Activated CD8-positive, alpha-beta memory T cell treated with anti-CD3 and anti-CD28 coated beads, Interleukin-2, amount 50 U/mL, for 24 hours (primary cell): ENCODE data around the gene TNFSF12.
A peak's percentile ranks its signal among the peaks of the same experiment; 100 is the strongest.

Experiments
- DNase-seq: peaks from one replicate; pipeline ENCODE4 v3.0.0-alpha.2; 2020; ENCODE audit errors: extremely low read depth

TNFSF12 gene

DNA sequence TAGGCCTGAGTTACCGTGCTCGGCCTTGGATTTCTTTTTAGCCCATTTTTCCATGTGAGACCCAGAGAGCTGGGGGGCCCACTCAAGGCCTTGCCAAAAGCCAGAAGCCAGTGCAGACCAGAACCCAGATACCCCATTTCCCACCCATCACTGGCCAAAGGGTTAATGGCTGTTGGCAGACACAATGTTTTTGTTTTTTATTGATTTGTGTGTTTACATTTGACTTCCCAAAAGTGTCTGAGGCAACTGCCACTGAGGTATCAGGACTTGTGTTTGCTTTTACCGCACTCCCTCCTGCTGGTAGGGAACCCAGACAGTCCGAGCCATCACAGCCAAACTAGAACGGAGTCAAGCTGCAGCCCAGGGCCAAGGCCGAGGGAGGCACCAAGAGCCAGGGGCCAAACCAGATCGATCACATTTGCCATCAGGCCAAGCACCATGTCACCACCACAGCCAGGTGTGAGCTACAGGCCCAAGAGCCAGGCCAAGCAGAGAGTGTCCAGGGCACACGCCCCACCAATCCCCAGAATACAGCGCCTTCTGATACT is 7.7 kb upstream of the TNFSF12 start:
- no peak for DNase-seq

DNA sequence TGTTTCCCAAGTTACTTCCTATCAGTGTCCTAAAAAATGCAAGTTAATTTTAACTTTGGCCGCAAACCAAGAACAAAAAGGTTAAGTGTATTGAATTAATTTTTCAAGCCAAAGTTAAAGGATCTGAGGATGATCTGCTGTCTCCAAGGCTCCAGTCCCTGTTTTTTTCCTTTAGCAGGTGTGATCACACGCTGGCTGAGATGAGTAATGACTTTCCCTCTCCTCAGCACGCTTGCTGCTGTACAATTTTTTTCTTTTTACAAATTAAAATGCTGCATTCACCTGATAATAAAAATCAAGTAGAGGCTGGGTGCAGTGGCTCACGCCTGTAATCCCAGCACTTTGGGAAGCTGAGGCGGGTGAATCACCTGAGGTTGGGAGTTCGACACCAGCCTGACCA is 3.9 kb upstream of the TNFSF12 start:
- DNase-seq: no peak

DNA sequence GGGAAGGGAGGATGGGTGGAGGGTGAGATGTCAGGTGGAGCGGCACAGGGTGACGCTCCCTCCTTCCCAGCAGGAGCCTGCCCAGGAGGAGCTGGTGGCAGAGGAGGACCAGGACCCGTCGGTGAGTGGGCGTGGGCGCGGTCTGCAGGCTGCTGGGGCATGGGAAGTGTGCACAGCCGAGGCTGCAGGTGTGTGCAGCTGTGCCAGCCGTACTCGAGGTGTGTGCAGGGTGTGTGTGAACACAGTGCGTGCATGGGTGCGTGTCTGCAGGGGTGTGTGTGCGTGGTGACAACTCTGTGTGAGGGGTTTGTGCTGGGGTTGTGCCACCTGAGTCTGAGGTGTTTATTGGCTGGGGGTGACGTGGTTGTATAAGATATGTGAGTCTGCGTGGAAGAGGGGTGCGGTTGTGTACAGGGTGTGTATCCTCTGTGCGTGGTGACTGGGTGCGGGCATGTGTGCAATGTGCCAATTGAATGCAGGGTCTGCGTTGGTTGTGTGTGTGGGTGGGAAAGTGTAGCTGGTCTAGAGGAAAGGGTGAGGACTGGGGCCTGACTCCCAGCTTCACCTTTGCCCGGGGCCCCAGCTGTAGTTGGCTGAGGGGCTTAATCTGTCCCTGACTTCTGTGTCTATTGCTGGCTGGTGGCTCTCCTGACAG is 670 bp downstream of the TNFSF12 start:
- no peak for DNase-seq

DNA sequence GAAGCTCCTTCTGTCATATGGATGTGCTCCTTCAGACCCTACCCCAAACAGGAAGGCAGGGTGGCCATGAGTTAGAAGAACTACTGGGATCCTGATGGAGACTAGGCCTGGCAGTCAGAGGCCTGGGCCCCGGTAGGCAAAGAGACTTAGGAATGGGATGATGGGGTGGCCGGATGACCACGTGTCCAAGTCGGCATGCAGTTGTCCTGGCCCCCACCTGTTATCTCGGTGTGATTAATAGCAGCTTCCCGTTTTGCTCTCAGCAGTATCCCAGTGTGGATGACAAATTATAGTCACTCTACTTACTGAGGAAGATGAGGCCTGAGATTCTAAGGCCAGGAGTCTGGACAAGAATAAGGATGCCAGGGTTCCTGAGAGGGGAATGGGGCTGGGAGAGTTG is 1.5 kb downstream of the TNFSF12 start:
- DNase-seq: no peak

DNA sequence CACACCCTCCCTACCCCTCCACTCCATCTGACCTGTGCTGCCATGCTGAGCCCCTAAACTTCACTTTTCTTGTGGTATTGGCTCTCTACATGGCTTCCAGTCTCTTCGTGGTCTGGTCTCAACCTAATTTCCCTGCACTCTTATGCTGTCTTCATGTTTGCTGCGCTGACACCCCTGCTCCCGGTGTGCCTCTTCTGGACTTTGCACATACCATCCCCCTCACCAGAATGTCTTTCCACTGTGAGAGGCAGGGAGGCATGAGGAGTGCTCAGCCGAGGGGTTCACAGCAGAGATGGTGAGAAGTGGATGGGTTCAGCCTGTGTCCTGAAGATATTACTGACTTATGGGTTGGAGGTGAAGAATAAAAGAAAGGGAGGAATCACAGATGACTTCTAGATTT is 2.5 kb downstream of the TNFSF12 start:
- DNase-seq: no peak

DNA sequence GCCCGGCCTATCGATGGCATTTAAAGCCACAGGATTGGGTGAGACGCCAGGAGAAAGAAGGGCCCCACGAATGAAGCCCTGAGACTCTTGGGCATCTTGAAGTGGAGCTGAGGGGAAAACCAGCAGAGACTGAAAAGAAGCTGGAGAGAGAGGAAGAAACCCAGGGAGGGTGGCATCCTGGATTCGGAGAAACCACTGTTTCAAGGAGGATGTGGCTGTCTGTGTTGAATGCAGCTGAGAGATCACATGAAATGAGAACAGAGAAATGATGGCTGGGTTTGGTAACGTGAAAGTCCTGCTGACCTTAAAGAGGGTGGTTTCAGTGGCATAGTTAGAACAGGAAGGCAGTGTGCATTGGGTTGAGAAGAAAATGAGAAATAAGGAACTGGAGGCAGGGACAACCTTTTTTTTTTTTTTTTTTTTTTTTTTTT is 3.8 kb downstream of the TNFSF12 start:
- no peak for DNase-seq

DNA sequence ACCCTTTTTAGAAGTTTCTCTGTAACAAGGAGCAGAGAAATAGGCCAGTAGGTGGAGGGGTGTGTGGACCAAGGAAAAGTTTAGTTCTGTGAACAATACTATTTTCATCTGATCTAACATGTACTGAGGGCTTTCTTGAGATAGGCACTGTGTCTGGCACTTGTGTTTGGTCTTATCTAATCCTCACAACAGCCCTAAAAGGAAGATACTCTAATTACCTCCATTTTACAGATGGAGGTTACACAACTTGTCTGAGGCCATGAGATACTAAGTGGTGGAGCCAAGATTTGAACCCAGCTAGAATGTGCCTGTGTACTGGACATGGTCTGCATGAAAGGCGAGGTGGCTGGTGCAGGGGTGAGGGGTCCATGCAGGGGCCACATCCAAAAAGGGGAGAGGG is 4.5 kb downstream of the TNFSF12 start:
- no peak for DNase-seq

DNA sequence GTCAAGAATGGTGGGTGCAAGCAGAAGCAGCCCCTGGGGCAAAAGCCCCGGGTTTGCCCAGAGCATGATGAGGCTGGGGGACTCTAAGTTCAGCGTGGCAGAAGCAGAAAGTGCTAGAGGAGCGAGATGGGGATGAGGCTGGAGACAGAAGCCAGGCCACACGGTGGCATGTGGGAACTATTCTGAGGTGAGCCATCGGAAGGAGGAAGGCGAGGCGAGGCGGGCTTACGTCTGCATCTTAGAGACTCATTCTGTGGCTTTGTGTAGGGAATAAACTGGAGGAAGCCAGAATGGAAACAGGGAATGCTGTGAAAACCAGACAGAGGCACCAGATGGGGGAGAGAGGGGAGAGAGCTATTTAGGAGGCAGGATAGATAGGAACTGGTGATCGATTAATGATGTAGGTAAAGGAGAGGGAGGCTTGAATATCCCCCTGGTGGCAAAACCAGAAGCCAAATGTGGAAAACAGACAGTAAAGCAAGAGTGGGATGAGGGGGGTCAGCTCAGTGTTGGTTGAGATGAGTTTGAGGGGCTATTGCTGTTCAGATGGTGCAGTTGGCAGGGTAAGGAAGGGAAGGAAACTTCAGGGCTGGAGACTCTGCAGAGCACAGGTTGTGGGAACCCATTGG is 6.6 kb downstream of the TNFSF12 start:
- no peak for DNase-seq

DNA sequence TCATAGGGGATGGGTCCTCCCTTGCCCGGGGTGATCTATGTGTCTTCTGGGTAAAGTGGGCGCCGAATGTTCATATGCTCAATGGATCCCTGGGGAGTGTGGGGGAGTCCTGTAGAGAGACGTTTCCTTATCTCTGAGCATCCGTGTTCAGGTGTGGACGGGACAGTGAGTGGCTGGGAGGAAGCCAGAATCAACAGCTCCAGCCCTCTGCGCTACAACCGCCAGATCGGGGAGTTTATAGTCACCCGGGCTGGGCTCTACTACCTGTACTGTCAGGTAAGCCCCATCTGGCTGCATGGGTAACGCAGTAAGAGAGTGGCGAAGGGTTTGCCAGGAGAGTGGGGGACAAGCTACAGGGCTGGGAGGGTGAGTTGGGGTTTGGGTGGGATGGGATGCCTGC is 7.8 kb downstream of the TNFSF12 start:
- no peak for DNase-seq

DNA sequence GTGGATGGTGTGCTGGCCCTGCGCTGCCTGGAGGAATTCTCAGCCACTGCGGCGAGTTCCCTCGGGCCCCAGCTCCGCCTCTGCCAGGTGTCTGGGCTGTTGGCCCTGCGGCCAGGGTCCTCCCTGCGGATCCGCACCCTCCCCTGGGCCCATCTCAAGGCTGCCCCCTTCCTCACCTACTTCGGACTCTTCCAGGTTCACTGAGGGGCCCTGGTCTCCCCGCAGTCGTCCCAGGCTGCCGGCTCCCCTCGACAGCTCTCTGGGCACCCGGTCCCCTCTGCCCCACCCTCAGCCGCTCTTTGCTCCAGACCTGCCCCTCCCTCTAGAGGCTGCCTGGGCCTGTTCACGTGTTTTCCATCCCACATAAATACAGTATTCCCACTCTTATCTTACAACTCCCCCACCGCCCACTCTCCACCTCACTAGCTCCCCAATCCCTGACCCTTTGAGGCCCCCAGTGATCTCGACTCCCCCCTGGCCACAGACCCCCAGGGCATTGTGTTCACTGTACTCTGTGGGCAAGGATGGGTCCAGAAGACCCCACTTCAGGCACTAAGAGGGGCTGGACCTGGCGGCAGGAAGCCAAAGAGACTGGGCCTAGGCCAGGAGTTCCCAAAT is 8.4 kb downstream of the TNFSF12 start:
- no peak for DNase-seq

DNA sequence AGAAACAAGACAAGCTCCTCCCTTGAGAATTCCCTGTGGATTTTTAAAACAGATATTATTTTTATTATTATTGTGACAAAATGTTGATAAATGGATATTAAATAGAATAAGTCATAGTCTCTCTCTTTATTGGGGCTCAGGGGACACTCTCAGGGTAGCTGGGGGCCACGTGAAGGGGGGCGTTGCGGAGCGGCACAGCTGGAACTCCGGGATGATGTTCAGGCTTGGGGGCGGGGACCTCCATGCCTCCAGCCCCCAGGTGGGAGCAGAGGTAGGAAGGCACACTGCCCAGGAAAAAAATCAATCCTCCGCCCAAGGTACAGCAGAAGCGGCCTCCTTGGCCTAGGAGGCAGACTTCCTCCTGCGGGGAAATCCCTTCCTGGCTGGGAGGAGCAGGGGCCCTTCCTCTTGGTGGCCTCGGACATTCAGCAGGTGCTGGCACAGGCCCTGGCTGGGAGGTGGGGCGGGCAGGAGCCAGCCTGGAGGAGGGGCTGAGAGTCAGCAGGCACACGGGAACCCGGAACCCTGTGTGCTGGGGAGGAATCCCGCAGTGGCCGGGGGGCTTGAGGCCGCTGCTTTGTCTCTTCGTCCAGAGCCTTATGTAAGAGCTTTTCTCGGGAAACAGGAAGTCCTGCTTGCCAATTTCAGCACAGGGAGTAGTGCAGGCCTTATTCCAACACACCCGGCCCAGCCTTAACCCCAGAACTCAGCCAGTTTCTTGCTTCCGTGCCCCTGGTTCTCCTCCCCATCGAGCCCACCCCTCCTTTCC is 9.1 kb downstream of the TNFSF12 start:
- DNase-seq: no peak

DNA sequence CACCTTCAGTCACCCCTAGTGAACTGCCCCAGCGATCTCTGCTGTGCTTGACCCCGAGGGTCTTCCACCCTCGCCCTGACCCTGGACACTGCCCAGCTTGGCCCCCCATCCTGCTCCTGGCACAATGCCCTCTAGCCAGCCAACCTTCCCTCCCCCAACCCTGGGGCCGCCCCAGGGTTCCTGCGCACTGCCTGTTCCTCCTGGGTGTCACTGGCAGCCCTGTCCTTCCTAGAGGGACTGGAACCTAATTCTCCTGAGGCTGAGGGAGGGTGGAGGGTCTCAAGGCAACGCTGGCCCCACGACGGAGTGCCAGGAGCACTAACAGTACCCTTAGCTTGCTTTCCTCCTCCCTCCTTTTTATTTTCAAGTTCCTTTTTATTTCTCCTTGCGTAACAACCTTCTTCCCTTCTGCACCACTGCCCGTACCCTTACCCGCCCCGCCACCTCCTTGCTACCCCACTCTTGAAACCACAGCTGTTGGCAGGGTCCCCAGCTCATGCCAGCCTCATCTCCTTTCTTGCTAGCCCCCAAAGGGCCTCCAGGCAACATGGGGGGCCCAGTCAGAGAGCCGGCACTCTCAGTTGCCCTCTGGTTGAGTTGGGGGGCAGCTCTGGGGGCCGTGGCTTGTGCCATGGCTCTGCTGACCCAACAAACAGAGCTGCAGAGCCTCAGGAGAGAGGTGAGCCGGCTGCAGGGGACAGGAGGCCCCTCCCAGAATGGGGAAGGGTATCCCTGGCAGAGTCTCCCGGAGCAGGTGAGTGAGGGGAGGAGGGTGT is 9.9 kb downstream of the TNFSF12 start, which contains the start of gene TNFSF13:
Gene TNFSF13 (plus strand): TSS at position 207 of the 776 bp plus-strand sequence. CDS start 290 bp downstream, at position 497.
- DNase-seq: no peak

DNA sequence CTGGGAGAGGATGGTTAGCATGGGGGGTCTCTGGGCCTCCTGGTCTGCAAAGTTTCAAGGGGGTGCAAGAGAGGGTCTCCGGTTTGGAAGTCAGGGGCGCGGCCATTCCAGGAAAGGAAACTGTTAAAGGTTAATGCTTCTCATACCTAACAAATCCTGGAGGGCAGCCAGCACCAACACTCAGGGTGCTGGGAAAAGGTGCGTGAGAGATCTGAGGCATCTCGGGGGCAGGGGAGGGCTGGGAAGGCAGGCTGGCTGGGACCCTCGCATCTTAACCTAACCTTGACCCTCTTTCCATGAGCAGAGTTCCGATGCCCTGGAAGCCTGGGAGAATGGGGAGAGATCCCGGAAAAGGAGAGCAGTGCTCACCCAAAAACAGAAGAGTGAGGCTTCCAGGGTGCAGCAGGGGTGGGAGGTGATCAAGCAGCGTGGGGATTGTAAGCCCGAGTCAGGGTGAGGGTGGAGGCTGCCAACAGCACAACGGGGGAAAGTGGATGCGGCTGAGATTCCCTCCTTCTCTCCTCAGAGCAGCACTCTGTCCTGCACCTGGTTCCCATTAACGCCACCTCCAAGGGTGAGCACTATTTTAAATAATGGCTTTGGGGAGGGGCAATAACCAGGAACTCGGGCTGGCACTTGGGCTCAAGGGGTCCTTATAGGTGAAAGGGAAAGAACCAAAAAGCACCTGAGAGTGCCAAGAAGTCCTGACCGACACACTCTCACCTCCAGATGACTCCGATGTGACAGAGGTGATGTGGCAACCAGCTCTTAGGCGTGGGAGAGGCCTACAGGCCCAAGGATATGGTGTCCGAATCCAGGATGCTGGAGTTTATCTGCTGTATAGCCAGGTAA is 10.7 kb downstream of the TNFSF12 start:
- DNase-seq: no peak

DNA sequence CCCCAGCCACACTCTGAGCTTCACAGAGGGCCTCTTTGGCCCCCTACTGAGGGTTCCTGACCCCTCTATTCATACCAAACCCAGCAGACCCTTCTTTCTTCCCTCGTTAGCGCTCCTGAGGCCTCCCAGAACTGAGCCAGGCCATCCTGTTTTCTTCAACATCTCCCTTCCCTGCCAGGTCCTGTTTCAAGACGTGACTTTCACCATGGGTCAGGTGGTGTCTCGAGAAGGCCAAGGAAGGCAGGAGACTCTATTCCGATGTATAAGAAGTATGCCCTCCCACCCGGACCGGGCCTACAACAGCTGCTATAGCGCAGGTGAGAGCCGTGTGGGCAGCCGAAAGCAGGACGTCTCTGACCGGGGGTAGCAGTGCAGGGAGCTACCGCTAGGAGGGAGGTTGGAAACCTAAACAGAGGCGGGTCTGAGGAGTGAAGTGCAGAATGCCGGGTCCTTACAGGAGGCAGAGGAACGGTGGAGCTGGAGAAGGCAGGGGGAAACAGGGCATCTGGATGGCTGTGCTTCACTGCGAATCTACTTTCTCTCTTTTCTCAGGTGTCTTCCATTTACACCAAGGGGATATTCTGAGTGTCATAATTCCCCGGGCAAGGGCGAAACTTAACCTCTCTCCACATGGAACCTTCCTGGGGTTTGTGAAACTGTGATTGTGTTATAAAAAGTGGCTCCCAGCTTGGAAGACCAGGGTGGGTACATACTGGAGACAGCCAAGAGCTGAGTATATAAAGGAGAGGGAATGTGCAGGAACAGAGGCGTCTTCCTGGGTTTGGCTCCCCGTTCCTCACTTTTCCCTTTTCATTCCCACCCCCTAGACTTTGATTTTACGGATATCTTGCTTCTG is 11.5 kb downstream of the TNFSF12 start:
- DNase-seq: no peak

DNA sequence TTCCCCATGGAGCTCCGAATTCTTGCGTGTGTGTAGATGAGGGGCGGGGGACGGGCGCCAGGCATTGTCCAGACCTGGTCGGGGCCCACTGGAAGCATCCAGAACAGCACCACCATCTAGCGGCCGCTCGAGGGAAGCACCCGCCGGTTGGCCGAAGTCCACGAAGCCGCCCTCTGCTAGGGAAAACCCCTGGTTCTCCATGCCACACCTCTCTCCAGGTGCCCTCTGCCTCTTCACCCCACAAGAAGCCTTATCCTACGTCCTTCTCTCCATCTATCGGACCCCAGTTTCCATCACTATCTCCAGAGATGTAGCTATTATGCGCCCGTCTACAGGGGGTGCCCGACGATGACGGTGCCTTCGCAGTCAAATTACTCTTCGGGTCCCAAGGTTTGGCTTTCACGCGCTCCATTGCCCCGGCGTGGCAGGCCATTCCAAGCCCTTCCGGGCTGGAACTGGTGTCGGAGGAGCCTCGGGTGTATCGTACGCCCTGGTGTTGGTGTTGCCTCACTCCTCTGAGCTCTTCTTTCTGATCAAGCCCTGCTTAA is 12.2 kb downstream of the TNFSF12 start:
- DNase-seq: peak; percentile 67

DNA sequence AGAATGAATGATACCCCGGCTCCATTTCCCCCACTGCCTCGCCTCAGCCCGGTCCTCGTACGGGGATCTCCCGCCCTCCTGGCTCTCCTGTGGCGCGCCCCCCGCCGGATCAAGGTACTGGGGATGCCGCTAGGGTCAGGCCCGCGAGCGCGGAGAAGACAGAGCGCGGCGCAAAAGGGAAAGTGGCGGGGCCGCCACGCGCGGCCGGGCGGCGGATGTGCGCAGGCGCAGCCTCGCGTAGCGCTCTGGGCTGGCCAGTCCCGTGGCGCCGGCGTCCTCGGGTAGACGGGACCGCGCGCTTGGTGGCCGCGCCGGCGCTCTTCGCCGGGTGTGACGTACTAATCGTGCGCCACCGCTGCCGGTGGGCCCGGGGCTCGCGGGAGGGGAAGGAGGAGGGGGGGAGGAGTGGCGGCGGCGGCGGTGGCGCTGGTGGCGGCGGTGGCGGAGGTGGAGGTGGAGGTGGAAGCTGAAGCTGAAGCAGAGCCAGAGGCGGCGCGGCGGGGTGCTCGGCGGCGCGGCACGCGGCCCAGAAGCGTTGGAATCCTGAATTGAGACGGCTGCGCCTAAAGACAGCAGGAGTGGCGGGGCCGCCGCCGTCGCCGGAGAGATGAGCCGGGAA is 12.8 kb downstream of the TNFSF12 start, which contains the start of gene SENP3:
Gene SENP3 (plus strand): TSS at position 331 of the 619 bp plus-strand sequence. CDS start 1,158 bp downstream, outside the sequence.
- DNase-seq: no peak

DNA sequence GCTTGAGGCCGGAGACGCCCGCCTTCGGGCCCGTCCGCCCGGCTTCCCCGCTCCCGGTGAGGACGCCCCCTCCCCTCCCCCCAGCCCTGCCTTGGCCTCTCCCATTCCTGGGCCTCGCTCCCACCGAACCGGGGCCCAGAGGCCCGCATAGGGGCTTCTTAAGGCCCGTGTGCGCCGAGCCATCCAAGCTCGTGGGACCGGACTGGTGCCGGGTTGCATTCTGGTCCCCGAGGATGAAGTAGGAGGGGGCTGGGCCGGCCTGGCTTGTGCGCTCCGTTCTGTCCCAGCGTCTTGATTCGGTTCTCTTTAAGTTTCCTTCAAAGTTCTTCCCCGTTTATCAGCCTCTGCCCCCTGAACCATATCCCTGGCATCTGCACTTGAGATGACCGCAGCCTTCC is 13.3 kb downstream of the TNFSF12 start:
- DNase-seq: no peak

DNA sequence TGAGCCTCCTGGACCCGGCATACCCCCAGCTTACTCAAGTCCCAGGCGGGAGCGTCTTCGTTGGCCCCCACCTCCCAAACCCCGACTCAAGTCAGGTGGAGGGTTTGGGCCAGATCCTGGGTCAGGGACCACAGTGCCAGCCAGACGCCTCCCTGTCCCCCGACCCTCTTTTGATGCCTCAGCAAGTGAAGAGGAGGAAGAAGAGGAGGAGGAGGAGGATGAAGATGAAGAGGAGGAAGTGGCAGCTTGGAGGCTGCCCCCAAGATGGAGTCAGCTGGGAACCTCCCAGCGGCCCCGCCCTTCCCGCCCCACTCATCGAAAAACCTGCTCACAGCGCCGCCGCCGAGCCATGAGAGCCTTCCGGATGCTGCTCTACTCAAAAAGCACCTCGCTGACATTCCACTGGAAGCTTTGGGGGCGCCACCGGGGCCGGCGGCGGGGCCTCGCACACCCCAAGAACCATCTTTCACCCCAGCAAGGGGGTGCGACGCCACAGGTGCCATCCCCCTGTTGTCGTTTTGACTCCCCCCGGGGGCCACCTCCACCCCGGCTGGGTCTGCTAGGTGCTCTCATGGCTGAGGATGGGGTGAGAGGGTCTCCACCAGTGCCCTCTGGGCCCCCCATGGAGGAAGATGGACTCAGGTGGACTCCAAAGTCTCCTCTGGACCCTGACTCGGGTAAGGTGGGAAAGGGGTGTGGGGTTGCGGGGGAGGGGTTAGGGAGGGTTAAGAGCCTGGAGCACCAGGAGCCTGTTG is 14.4 kb downstream of the TNFSF12 start:
- no peak for DNase-seq
